ENCODE measurements around the gene SYT8. TPM values are rescaled to one million over a fixed set of nuclear protein-coding genes. Genes with fewer than 3 reads are reported as not detected.

The SYT8 gene
- polyA plus RNA-seq, 1 of the 3 experiments (the other 2 are of a cell fraction), result not detected

- 72% methylated on average over 4 of the region's 4 CpGs for WGBS (ENCODE audit: low lambda C conversion rate)
- H4K20me1 ChIP-seq (ENCODE audit: insufficient read depth), result no peaks in the 10 kb centered on the region
- H3K27me3 ChIP-seq (ENCODE audit: insufficient read depth), result no peaks in the 10 kb centered on the region; the same call in 1 of the 2 replicates
- H3K9me2 ChIP-seq, result no peaks in the 10 kb centered on the region
- no peaks in the 10 kb centered on the region for H3F3A ChIP-seq (replicated peaks; ENCODE audit: insufficient read depth)
- ChIA-PET POLR2A (no interaction called here), CTCF (interaction anchor here (0.7 to 1.0 kb wide), 3 partner anchors 92 to 191 kb away, joined by 3 to 4 read pairs (median 3); no protein-coding TSS in a partner anchor)
- TF ChIP-seq MEF2A (IDR thresholded peaks at IDR 0.05; ENCODE audit: borderline replicate concordance, low read depth) (no peak), RXRA (IDR thresholded peaks at IDR 0.05; ENCODE audit: borderline replicate concordance, low read depth) (no peak), RFX5 (IDR thresholded peaks at IDR 0.05; ENCODE audit: low read length) (no peak), MXI1 (IDR thresholded peaks at IDR 0.05; ENCODE audit: low read depth, low read length) (no peak), TEAD4 (IDR thresholded peaks at IDR 0.05; ENCODE audit: borderline replicate concordance, insufficient read depth) (no peak), NFIC (IDR thresholded peaks at IDR 0.05; ENCODE audit: borderline replicate concordance) (no peak), USF1 (IDR thresholded peaks at IDR 0.05; ENCODE audit: borderline replicate concordance, low read depth) (no peak)
- no peaks in the 10 kb centered on the region for H3K36me3 ChIP-seq (replicated peaks in 1 of 2; ENCODE audit: control insufficient read depth in 1 of 2, insufficient read depth in 2 of 2, low read length in 1 of 2)
- H3K9ac ChIP-seq, result no peak overlapping the region
- DNase-seq, result no peak
- no peak overlapping the region for H3K27ac ChIP-seq (ENCODE audit: low read depth in 2 of 2, low read length in 1 of 2)
- no peaks in the 10 kb centered on the region for H3K9me3 ChIP-seq
- no peaks in the 10 kb centered on the region for H3K79me2 ChIP-seq (ENCODE audit: insufficient read depth)
- H2AFZ ChIP-seq (ENCODE audit: low read depth), result no peak overlapping the region
- H3K4me3 ChIP-seq (ENCODE audit: low read depth in 2 of 2, low read length in 1 of 2), result no peak overlapping the region
- peaks cover 0 to 2% of the 10 kb centered on the region in 2 experiments; a peak in 1 of 4 replicates for H3K4me1 ChIP-seq (ENCODE audit: control insufficient read depth in 1 of 2, insufficient read depth in 2 of 2, low read depth in 1 of 2, low read length in 1 of 2)
- no peak overlapping the region for H3K4me2 ChIP-seq
Measured at GRCh38 chr11:1786466-1786865, 48.3 kb upstream of the SYT8 start.

- Histone ChIP-seq H3K27ac (ENCODE audit: low read depth in 2 of 2, low read length in 1 of 2) (no peak overlapping the region), H3K4me2 (no peak overlapping the region), H3K36me3 (replicated peaks in 1 of 2; ENCODE audit: control insufficient read depth in 1 of 2, insufficient read depth in 2 of 2, low read length in 1 of 2) (no peaks in the 10 kb centered on the region), H3K9me2 (no peaks in the 10 kb centered on the region), H4K20me1 (ENCODE audit: insufficient read depth) (no peaks in the 10 kb centered on the region), H3K9ac (no peak overlapping the region), H3K27me3 (ENCODE audit: insufficient read depth) (peaks cover 4% of the 10 kb centered on the region; the same call in 1 of the 2 replicates), H2AFZ (ENCODE audit: low read depth) (no peak overlapping the region), H3K79me2 (ENCODE audit: insufficient read depth) (no peaks in the 10 kb centered on the region), H3K9me3 (no peaks in the 10 kb centered on the region), H3F3A (replicated peaks; ENCODE audit: insufficient read depth) (peaks cover 3% of the 10 kb centered on the region), H3K4me1 (ENCODE audit: control insufficient read depth in 1 of 2, insufficient read depth in 2 of 2, low read depth in 1 of 2, low read length in 1 of 2) (peaks cover 0 to 4% of the 10 kb centered on the region in 2 experiments; a peak in 1 of 4 replicates), H3K4me3 (ENCODE audit: low read depth in 2 of 2, low read length in 1 of 2) (no peak overlapping the region)
- DNase-seq, result no peak
- CTCF ChIA-PET, result interaction anchor here (0.7 to 1.8 kb wide), 3 partner anchors 22 to 47 kb away, joined by 3 to 4 read pairs (median 3); no protein-coding TSS in a partner anchor
- 65% methylated on average over 6 of the region's 6 CpGs for whole genome bisulfite sequencing (ENCODE audit: low lambda C conversion rate)
- TF ChIP-seq TEAD4 (IDR thresholded peaks at IDR 0.05; ENCODE audit: borderline replicate concordance, insufficient read depth) (no peak), TCF12 (IDR thresholded peaks at IDR 0.05) (no peak)
- POLR2A ChIA-PET, result no interaction called here
Measured at GRCh38 chr11:1791912-1792311, 42.9 kb upstream of the SYT8 start.

- Histone ChIP-seq H2AFZ (ENCODE audit: low read depth) (no peak overlapping the region), H3K9ac (no peak overlapping the region), H3K4me2 (no peak overlapping the region), H3K27me3 (ENCODE audit: insufficient read depth) (peaks cover 6% of the 10 kb centered on the region; the same call in 1 of the 2 replicates), H3K4me3 (ENCODE audit: low read depth in 2 of 2, low read length in 1 of 2) (no peak overlapping the region), H4K20me1 (ENCODE audit: insufficient read depth) (no peaks in the 10 kb centered on the region), H3K36me3 (replicated peaks in 1 of 2; ENCODE audit: control insufficient read depth in 1 of 2, insufficient read depth in 2 of 2, low read length in 1 of 2) (no peaks in the 10 kb centered on the region), H3K27ac (ENCODE audit: low read depth in 2 of 2, low read length in 1 of 2) (no peak overlapping the region), H3F3A (replicated peaks; ENCODE audit: insufficient read depth) (peaks cover 3% of the 10 kb centered on the region), H3K9me2 (no peaks in the 10 kb centered on the region), H3K4me1 (ENCODE audit: control insufficient read depth in 1 of 2, insufficient read depth in 2 of 2, low read depth in 1 of 2, low read length in 1 of 2) (peaks cover 0 to 4% of the 10 kb centered on the region in 2 experiments; a peak in 1 of 4 replicates), H3K9me3 (no peaks in the 10 kb centered on the region), H3K79me2 (ENCODE audit: insufficient read depth) (no peaks in the 10 kb centered on the region)
- DNase-seq, result no peak
- ChIA-PET CTCF (interaction anchor here (0.7 to 1.8 kb wide), 3 partner anchors 23 to 48 kb away, joined by 3 to 4 read pairs (median 3); no protein-coding TSS in a partner anchor), POLR2A (no interaction called here)
- 83% methylated on average over 12 of the region's 12 CpGs for WGBS (ENCODE audit: low lambda C conversion rate)
- TF ChIP-seq FOSL2 (IDR thresholded peaks at IDR 0.05; ENCODE audit: borderline replicate concordance, low read depth) (no peak), IRF3 (IDR thresholded peaks at IDR 0.05; ENCODE audit: low read depth, low read length) (no peak)
Measured at GRCh38 chr11:1792461-1792860, 42.3 kb upstream of the SYT8 start.
